ENCODE data around the gene GIMAP2.

GRCh38 chr7:150675714-150676113 is 9.8 kb upstream of the GIMAP2 start:
- TF ChIP-seq ARNT (IDR thresholded peaks at IDR 0.05): no peak
- TF ChIP-seq ELF4 (IDR thresholded peaks at IDR 0.05): no peak
- no peak for TF ChIP-seq SUZ12 (IDR thresholded peaks at IDR 0.05)
- no peak for TF ChIP-seq ZNF384 (IDR thresholded peaks at IDR 0.05)
- no peak for TF ChIP-seq NFRKB (IDR thresholded peaks at IDR 0.05)
- no peak for TF ChIP-seq FOXM1 (IDR thresholded peaks at IDR 0.05; ENCODE audit: borderline replicate concordance)
- no peak for TF ChIP-seq SP1 (IDR thresholded peaks at IDR 0.05)
- no peak for TF ChIP-seq TARDBP (IDR thresholded peaks at IDR 0.05)
- no peak for TF ChIP-seq FOXK2 (IDR thresholded peaks at IDR 0.05)
- TF ChIP-seq BHLHE40 (IDR thresholded peaks at IDR 0.05; ENCODE audit: borderline replicate concordance): no peak
- TF ChIP-seq HDGF (IDR thresholded peaks at IDR 0.05; ENCODE audit: borderline replicate concordance): no peak
- no peak for TF ChIP-seq LEF1 (IDR thresholded peaks at IDR 0.05; ENCODE audit: borderline replicate concordance)

All from HEK293T (cell line).